Epithelial cell of prostate (primary cell): Measurements from ENCODE around the gene TIMM17B.

ENCODE experiments used
- DNase-seq: peaks from one replicate; pipeline ENCODE4 v3.0.0-alpha.2; 2011; ENCODE audit warnings: low read depth, low spot score
- H3K27ac ChIP-seq: fragments of 450-650 bp; 2 replicates; pipeline ENCODE4 v1.5.1; 2017; ENCODE audit warnings: mild to moderate bottlenecking

TIMM17B gene

GRCh38 chrX:48919360-48919841 is 21.8 kb upstream of the TIMM17B start:
- DNase-seq, result no peak
- H3K27ac ChIP-seq, result peak overlapping the region; percentile 10

GRCh38 chrX:48918643-48919340 is 21.2 kb upstream of the TIMM17B start, which contains the start of gene PIM2:
Gene PIM2 (minus strand): TSS chrX:48919024. CDS start chrX:48918834, 190 bp downstream.
- DNase-seq, result peak; percentile 52
- H3K27ac ChIP-seq, result peak within 1 kb of the TSS; percentile 20

GRCh38 chrX:48918301-48918642 is 20.7 kb upstream of the TIMM17B start:
- DNase-seq, result no peak
- peak overlapping the region; percentile 20 for H3K27ac ChIP-seq

GRCh38 chrX:48917139-48918001 is 19.8 kb upstream of the TIMM17B start:
- no peak overlapping the region for H3K27ac ChIP-seq
- peak; percentile 44 for DNase-seq

GRCh38 chrX:48914593-48915493 is 17.3 kb upstream of the TIMM17B start:
- H3K27ac ChIP-seq, result no peak overlapping the region
- DNase-seq, result no peak

GRCh38 chrX:48913605-48914366 is 16.2 kb upstream of the TIMM17B start:
- H3K27ac ChIP-seq, result no peak overlapping the region
- DNase-seq, result no peak

- H3K27ac ChIP-seq, result peak within 1 kb of the TSS; percentile 90
- no peak for DNase-seq
These were observed 14.0 kb upstream of the TIMM17B start, which contains the start of gene SLC35A2 for GRCh38 chrX:48911412-48912182. Gene SLC35A2 (minus strand): TSS chrX:48911646. CDS start chrX:48911636, 10 bp downstream.

GRCh38 chrX:48910926-48911411 is 13.4 kb upstream of the TIMM17B start:
- H3K27ac ChIP-seq, result peak overlapping the region; percentile 90
- DNase-seq, result no peak

GRCh38 chrX:48909703-48910294 is 12.2 kb upstream of the TIMM17B start:
- DNase-seq, result no peak
- H3K27ac ChIP-seq, result peak overlapping the region; percentile 90

- no peak overlapping the region for H3K27ac ChIP-seq
- no peak for DNase-seq
These were observed 11.0 kb upstream of the TIMM17B start for GRCh38 chrX:48908600-48908999.

- no peak overlapping the region for H3K27ac ChIP-seq
- DNase-seq, result no peak
These were observed 7.7 kb upstream of the TIMM17B start for GRCh38 chrX:48905090-48905790.

GRCh38 chrX:48904626-48905025 is 7.1 kb upstream of the TIMM17B start:
- no peak for DNase-seq
- H3K27ac ChIP-seq, result no peak overlapping the region

GRCh38 chrX:48904180-48904579 is 6.6 kb upstream of the TIMM17B start:
- DNase-seq, result no peak
- H3K27ac ChIP-seq, result no peak overlapping the region

GRCh38 chrX:48903290-48903689 is 5.7 kb upstream of the TIMM17B start:
- no peak overlapping the region for H3K27ac ChIP-seq
- no peak for DNase-seq

- DNase-seq, result no peak
- H3K27ac ChIP-seq, result no peak overlapping the region
These were observed 5.2 kb upstream of the TIMM17B start for GRCh38 chrX:48902776-48903175.

GRCh38 chrX:48902135-48902534 is 4.6 kb upstream of the TIMM17B start:
- H3K27ac ChIP-seq, result no peak overlapping the region
- DNase-seq, result no peak

- no peak for DNase-seq
- H3K27ac ChIP-seq, result no peak overlapping the region
These were observed 3.5 kb upstream of the TIMM17B start for GRCh38 chrX:48901069-48901468.

- no peak overlapping the region for H3K27ac ChIP-seq
- no peak for DNase-seq
These were observed 1.5 kb upstream of the TIMM17B start for GRCh38 chrX:48899078-48899410.
